ENCODE results near the gene SLC25A25. TPM values are rescaled to one million over a fixed set of nuclear protein-coding genes. Genes with fewer than 3 reads are reported as not detected.

The SLC25A25 gene
- total RNA-seq, 4 donors from 2014 or later = 23.4 to 29.7 (median 27.2) TPM

- Histone ChIP-seq H3K4me1 (peaks cover 0 to 86% (median 71%) of the 10 kb centered on the region in 4 donors), H3K4me3 (no peak overlapping the region), H3K27ac (peak overlapping the region; percentile 47 to 99 (median 88)), H3K36me3 (no peaks in the 10 kb centered on the region), H3K9me3 (no peaks in the 10 kb centered on the region), H3K27me3 (no peaks in the 10 kb centered on the region)
- DNase-seq (ENCODE audit: low spot score in 2 of 2) = no peak
- TF ChIP-seq POLR2A (IDR thresholded peaks at IDR 0.05) (no peak), EP300 (IDR thresholded peaks at IDR 0.05) (no peak)
- TF ChIP-seq, protein P1, sequence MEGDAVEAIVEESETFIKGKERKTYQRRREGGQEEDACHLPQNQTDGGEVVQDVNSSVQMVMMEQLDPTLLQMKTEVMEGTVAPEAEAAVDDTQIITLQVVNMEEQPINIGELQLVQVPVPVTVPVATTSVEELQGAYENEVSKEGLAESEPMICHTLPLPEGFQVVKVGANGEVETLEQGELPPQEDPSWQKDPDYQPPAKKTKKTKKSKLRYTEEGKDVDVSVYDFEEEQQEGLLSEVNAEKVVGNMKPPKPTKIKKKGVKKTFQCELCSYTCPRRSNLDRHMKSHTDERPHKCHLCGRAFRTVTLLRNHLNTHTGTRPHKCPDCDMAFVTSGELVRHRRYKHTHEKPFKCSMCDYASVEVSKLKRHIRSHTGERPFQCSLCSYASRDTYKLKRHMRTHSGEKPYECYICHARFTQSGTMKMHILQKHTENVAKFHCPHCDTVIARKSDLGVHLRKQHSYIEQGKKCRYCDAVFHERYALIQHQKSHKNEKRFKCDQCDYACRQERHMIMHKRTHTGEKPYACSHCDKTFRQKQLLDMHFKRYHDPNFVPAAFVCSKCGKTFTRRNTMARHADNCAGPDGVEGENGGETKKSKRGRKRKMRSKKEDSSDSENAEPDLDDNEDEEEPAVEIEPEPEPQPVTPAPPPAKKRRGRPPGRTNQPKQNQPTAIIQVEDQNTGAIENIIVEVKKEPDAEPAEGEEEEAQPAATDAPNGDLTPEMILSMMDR (IDR thresholded peaks at IDR 0.05) = no peak
- WGBS, 2 donors = 76 to 80% methylated on average over 11 of the region's 11 CpGs
Measured at GRCh38 chr9:128094950-128095544, 27.0 kb downstream of the SLC25A25 start.

DNA sequence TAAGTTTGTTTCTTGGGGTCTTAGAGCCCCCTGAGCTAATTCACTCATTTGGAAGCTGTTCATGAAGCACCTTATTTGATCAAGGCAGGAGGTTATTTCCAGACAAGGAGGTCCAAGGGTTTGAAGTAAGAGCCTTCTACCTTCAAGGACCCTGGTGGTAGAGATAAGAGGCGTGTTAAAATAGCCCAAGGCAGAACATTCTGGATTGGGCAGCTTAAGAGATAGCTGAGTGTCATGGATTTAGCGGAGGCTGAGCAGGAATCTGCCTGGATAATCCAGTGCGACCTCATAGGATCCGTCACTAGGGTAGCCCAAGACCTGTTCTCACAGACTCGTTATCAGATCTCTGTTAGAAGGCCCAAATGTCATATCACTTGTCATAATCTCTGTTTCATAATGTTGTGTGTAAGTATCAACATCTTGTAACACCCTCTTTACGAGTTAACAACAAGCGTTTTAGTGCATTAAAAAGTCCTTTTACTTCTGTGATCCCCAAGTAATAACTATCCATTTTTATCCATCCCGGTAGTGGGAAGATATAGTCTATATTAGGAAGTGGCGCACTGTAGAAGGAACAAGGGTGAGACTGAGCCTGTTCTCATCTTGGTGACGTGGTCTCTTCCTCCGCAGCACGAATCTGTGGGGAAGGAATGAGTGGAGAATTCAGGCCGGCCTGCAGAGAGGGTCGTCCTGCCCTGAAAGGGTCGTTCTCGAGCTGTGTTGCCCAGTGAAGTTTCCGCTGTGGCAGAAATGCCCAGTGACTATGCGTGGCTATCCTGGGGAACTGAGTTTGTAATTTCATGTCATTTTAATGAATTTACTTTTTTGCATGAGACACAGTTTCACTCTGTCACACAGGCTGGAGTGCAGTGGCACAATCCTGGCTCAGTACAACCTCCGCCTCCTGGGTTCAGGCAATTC, 28.8 kb downstream of the SLC25A25 start:
- no peaks in the 10 kb centered on the region for H3K9me3 ChIP-seq
- H3K4me1 ChIP-seq = peaks cover 0 to 89% (median 71%) of the 10 kb centered on the region in 4 donors
- H3K36me3 ChIP-seq = peaks cover 0 to 10% (median 1%) of the 10 kb centered on the region in 3 donors
- H3K4me3 ChIP-seq = no peak overlapping the region
- DNase-seq (ENCODE audit: low spot score in 2 of 2) = no peak
- peak overlapping the region; percentile 83 to 99 (median 92) for H3K27ac ChIP-seq
- TF ChIP-seq EP300 (IDR thresholded peaks at IDR 0.05) (no peak), POLR2A (IDR thresholded peaks at IDR 0.05) (no peak)
- TF ChIP-seq, protein P1 (IDR thresholded peaks at IDR 0.05) = no peak
- H3K27me3 ChIP-seq = no peaks in the 10 kb centered on the region
- WGBS, 2 donors = 78% methylated on average over 19 of the region's 19 CpGs

DNA sequence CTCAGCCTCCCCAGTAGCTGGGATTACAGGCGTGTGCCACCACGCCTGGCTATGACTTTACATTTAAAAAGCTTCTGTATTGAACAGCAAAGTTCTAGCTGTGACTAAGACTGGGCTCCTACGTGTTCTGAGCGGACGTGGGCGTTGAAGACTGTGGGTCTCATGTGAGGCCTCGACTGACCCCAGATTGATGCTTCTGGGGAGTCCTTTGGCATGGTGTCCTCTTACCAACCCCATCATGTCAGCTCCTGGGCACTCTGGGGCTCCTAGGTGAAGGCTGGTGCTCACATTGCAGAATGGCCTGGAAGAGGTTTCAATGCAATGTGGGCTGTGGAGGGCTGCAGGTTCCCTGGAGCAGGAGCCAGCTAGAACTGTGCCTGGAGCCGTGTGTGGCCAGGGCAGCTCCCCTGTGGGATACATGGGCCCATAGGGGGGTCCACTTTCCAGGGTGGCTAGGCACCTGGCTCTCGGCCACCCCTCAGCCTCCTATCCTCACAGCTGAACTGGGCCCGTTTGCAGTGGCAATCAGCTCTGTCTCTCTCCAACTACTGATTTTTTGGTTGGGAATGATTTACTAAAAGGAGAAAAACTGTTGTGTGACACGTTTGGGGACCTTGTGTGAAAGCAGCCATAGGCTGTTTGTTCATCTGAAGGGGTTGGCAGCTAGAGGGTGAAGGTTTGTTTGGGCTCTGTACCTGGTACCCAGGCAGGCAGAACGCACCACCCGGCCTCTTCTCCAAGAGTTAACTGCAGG, 29.7 kb downstream of the SLC25A25 start:
- Histone ChIP-seq H3K27ac (peak overlapping the region; percentile 83 to 99 (median 92)), H3K36me3 (peaks cover 0 to 18% (median 10%) of the 10 kb centered on the region in 3 donors), H3K4me1 (peaks cover 0 to 83% (median 63%) of the 10 kb centered on the region in 4 donors), H3K9me3 (no peaks in the 10 kb centered on the region), H3K4me3 (peak overlapping the region; percentile 35 to 52 (median 42)), H3K27me3 (no peaks in the 10 kb centered on the region)
- no peak for DNase-seq (ENCODE audit: low spot score in 2 of 2)
- WGBS, 2 donors = 52 to 56% methylated on average over 13 of the region's 13 CpGs
- TF ChIP-seq, protein P1 (IDR thresholded peaks at IDR 0.05) = no peak
- TF ChIP-seq POLR2A (IDR thresholded peaks at IDR 0.05) (no peak), EP300 (IDR thresholded peaks at IDR 0.05) (no peak)

GRCh38 chr9:128098297-128099230, 30.5 kb downstream of the SLC25A25 start:
- H3K4me1 ChIP-seq = peaks cover 0 to 75% (median 54%) of the 10 kb centered on the region in 4 donors
- WGBS, 2 donors = 4% methylated on average over 30 to 31 of the region's 32 CpGs
- TF ChIP-seq POLR2A (IDR thresholded peaks at IDR 0.05) (peak; percentile 92 to 95), EP300 (IDR thresholded peaks at IDR 0.05) (peak; percentile 91 to 96)
- TF ChIP-seq, protein P1 (IDR thresholded peaks at IDR 0.05) = peak in 2 of 5 experiments; percentile 9 to 34

More at GRCh38 chr9:128098297-128099230, 30.5 kb downstream of the SLC25A25 start:
- Histone ChIP-seq H3K36me3 (peaks cover 0 to 27% (median 18%) of the 10 kb centered on the region in 3 donors), H3K27me3 (no peaks in the 10 kb centered on the region), H3K27ac (peak overlapping the region; percentile 83 to 99 (median 92)), H3K4me3 (peak overlapping the region; percentile 35 to 52 (median 42)), H3K9me3 (no peaks in the 10 kb centered on the region)
- DNase-seq (ENCODE audit: low spot score in 2 of 2) = peak; percentile 91
